SK-N-MC (cell line): Measurements from ENCODE around the gene PPARGC1A.

ENCODE experiments used
- EZH2 ChIP-seq: fragments of 200-600 bp; sonication (generic); IDR thresholded peaks from one replicate; pipeline ENCODE4 v1.6.1; 2017; ENCODE audit warnings: antibody characterized with exemption
- FOXP2 ChIP-seq: optimal IDR thresholded peaks from 2 replicates; pipeline ENCODE3; 2011; ENCODE audit warnings: mild to moderate bottlenecking, moderate library complexity; ENCODE audit not compliant: insufficient read depth; ENCODE audit errors: extremely low read length, control extremely low read depth
- POLR2AphosphoS5 ChIP-seq: IDR thresholded peaks from 2 replicates; pipeline ENCODE4 v1.6.1; 2012; ENCODE audit warnings: mild to moderate bottlenecking, low read depth, low read length, borderline replicate concordance

- TF ChIP-seq EZH2 (no peak), POLR2AphosphoS5 (no peak), FOXP2 (no peak)
These were observed 71.6 kb downstream of the PPARGC1A start for GRCh38 chr4:23818097-23818885.
